H1 (cell line): Measurements from ENCODE around the gene ACSL3. TPM values are rescaled to one million over a fixed set of nuclear protein-coding genes. Genes with fewer than 3 reads are reported as not detected.

Experiments
- CTCF ChIA-PET: fragments of 300-600 bp; sonication (Branson Sonifier 250); formaldehyde crosslinking; loops from one replicate; lab custom pipeline; 2021; ENCODE audit not compliant: partially characterized antibody; lab: Charles Lee
- POLR2A ChIA-PET: fragments of 300-600 bp; sonication (Branson Sonifier 250); formaldehyde crosslinking; loops from one replicate; lab custom pipeline; 2021; ENCODE audit warnings: inconsistent platforms; ENCODE audit not compliant: partially characterized antibody; lab: Charles Lee
- DNase-seq, 2 experiments: peaks; one replicate each; pipeline versions ENCODE4 v3.0.0 to v3.0.0-alpha.2; 2010 to 2022; ENCODE audit warnings: low spot score in 2 of 2, low read depth in 1 of 2, mixed read lengths in 1 of 2
- FAIRE-seq: peaks from 2 replicates; lab custom pipeline; 2011; peaks lifted over from hg19 to GRCh38; lab: Jason Lieb, UNC
- H2AFZ ChIP-seq: 2 replicates; pipeline ENCODE4 v1.8.1; 2012; ENCODE audit warnings: low read length, inconsistent platforms
- H2AK5ac ChIP-seq: 2 replicates; pipeline ENCODE4 v1.6.1; 2013; ENCODE audit warnings: low read depth, low read length
- H2BK120ac ChIP-seq: replicated peaks from 2 replicates; pipeline ENCODE3; 2013; ENCODE audit warnings: low read depth, low read length, inconsistent platforms
- H2BK12ac ChIP-seq: 2 replicates; pipeline ENCODE4 v1.6.1; 2013; ENCODE audit warnings: low read depth, low read length
- H2BK15ac ChIP-seq: 2 replicates; pipeline ENCODE4 v1.6.1; 2013; ENCODE audit warnings: low read length
- H2BK20ac ChIP-seq: 2 replicates; pipeline ENCODE4 v1.6.1; 2013; ENCODE audit warnings: low read length
- H2BK5ac ChIP-seq: 2 replicates; pipeline ENCODE4 v1.6.1; 2013; ENCODE audit warnings: low read depth, low read length
- H3K14ac ChIP-seq: 2 replicates; pipeline ENCODE4 v1.6.1; 2013; ENCODE audit warnings: inconsistent platforms; ENCODE audit not compliant: insufficient read length
- H3K18ac ChIP-seq: 2 replicates; pipeline ENCODE4 v1.6.1; 2013; ENCODE audit warnings: low read length; ENCODE audit errors: extremely low read depth
- H3K23ac ChIP-seq: 2 replicates; pipeline ENCODE4 v1.6.1; 2013; ENCODE audit warnings: inconsistent platforms; ENCODE audit not compliant: insufficient read length
- H3K23me2 ChIP-seq: 2 replicates; pipeline ENCODE4 v1.6.1; 2013; ENCODE audit warnings: low read depth, low read length
- H3K27ac ChIP-seq: 2 replicates; pipeline ENCODE4 v1.6.1; 2011; ENCODE audit warnings: low read depth, low read length, inconsistent platforms
- H3K27me3 ChIP-seq, 4 experiments: replicated peaks in 1 of 4; 1 replicate in 1 of 4; 2 replicates in 3 of 4; pipeline versions ENCODE4 v1.6.1 to v1.8.1; 2011 to 2013; ENCODE audit warnings: low read length in 3 of 4, mild to moderate bottlenecking in 3 of 4, inconsistent platforms in 2 of 4, mixed read lengths in 2 of 4, moderate library complexity in 1 of 4; ENCODE audit not compliant: control insufficient read depth in 3 of 4, insufficient read depth in 3 of 4; ENCODE audit errors: extremely low read depth in 1 of 4
- H3K36me3 ChIP-seq, 4 experiments: 2 replicates each; pipeline versions ENCODE4 v1.6.1 to v1.8.1; 2011 to 2013; ENCODE audit warnings: mild to moderate bottlenecking in 4 of 4, low read length in 3 of 4, moderate library complexity in 2 of 4, control low read depth in 1 of 4, inconsistent platforms in 1 of 4; ENCODE audit not compliant: insufficient read depth in 4 of 4, control insufficient read depth in 2 of 4
- H3K4ac ChIP-seq: replicated peaks from 2 replicates; pipeline ENCODE3; 2013; ENCODE audit warnings: low read length, low read depth, mixed read lengths, inconsistent platforms; ENCODE audit not compliant: insufficient read length
- H3K4me1 ChIP-seq, 4 experiments: replicated peaks in 1 of 4; 1 replicate in 1 of 4; 2 replicates in 3 of 4; pipeline versions ENCODE4 v1.6.1 to v1.8.1; 2011 to 2013; ENCODE audit warnings: low read length in 3 of 4, inconsistent platforms in 2 of 4, mixed read lengths in 1 of 4; ENCODE audit not compliant: insufficient read depth in 4 of 4, control insufficient read depth in 3 of 4
- H3K4me2 ChIP-seq, 2 experiments: 2 replicates each; pipeline versions ENCODE4 v1.6.1 to v1.8.1; 2011 to 2013; ENCODE audit warnings: low read depth in 2 of 2, low read length in 2 of 2, control low read depth in 1 of 2, inconsistent platforms in 1 of 2, mild to moderate bottlenecking in 1 of 2; ENCODE audit not compliant: insufficient read depth in 1 of 2
- H3K4me3 ChIP-seq, 4 experiments: fragments of 200-600, 300-600 bp in 1 of 4; sonication (generic), shearing (Covaris generic), sonication (Bioruptor Twin) in 1 of 4; 2 replicates each; pipeline versions ENCODE4 v1.5.1 to v1.8.1; 2011 to 2016; ENCODE audit warnings: low read length in 4 of 4, low read depth in 3 of 4, control low read depth in 2 of 4, inconsistent platforms in 2 of 4, mild to moderate bottlenecking in 2 of 4, mixed read lengths in 1 of 4, moderate library complexity in 1 of 4; ENCODE audit not compliant: insufficient read depth in 2 of 4; ENCODE audit errors: extremely low read depth in 1 of 4
- H3K56ac ChIP-seq: replicated peaks from 2 replicates; pipeline ENCODE3; 2013; ENCODE audit warnings: low read depth, mild to moderate bottlenecking, mixed read lengths, low read length, inconsistent platforms; ENCODE audit not compliant: insufficient read length
- H3K79me1 ChIP-seq: 2 replicates; pipeline ENCODE4 v1.6.1; 2013; ENCODE audit warnings: low read depth, low read length, control low read depth
- H3K79me2 ChIP-seq, 2 experiments: 2 replicates each; pipeline versions ENCODE4 v1.6.1 to v1.8.1; 2012 to 2013; ENCODE audit warnings: low read length in 2 of 2, mild to moderate bottlenecking in 2 of 2, inconsistent platforms in 1 of 2; ENCODE audit not compliant: insufficient read depth in 2 of 2, control insufficient read depth in 1 of 2
- H3K9ac ChIP-seq, 4 experiments: replicated peaks in 1 of 4; 1 replicate in 1 of 4; 2 replicates in 3 of 4; pipeline versions ENCODE4 v1.6.1 to v1.8.1; 2011 to 2013; ENCODE audit warnings: low read depth in 3 of 4, low read length in 3 of 4, control low read depth in 2 of 4, mild to moderate bottlenecking in 2 of 4, moderate library complexity in 2 of 4, inconsistent platforms in 1 of 4; ENCODE audit errors: extremely low read depth in 1 of 4
- H3K9me3 ChIP-seq, 2 experiments: 2 replicates each; pipeline versions ENCODE4 v1.6.1 to v1.8.1; 2012 to 2013; ENCODE audit warnings: mild to moderate bottlenecking in 2 of 2, moderate library complexity in 2 of 2, control low read depth in 1 of 2, inconsistent platforms in 1 of 2, low read depth in 1 of 2, low read length in 1 of 2, mixed read lengths in 1 of 2; ENCODE audit not compliant: insufficient read depth in 2 of 2
- H4K20me1 ChIP-seq, 2 experiments: replicated peaks in 1 of 2; 2 replicates each; pipeline versions ENCODE3 to v1.8.1; 2011 to 2013; ENCODE audit warnings: inconsistent platforms in 2 of 2, low read length in 2 of 2, mild to moderate bottlenecking in 1 of 2; ENCODE audit not compliant: insufficient read depth in 2 of 2, control insufficient read depth in 1 of 2
- H4K5ac ChIP-seq: 2 replicates; pipeline ENCODE4 v1.6.1; 2013; ENCODE audit warnings: low read length, low read depth, mixed read lengths, inconsistent platforms; ENCODE audit not compliant: insufficient read length
- H4K8ac ChIP-seq: 2 replicates; pipeline ENCODE4 v1.8.0; 2013; ENCODE audit warnings: mild to moderate bottlenecking, moderate library complexity, low read length, inconsistent platforms; ENCODE audit not compliant: insufficient read depth; ENCODE audit errors: extremely low read depth
- H4K91ac ChIP-seq: replicated peaks from 2 replicates; pipeline ENCODE3; 2013; ENCODE audit warnings: low read length, mixed read lengths, inconsistent platforms; ENCODE audit not compliant: insufficient read length
- CHD2 ChIP-seq: IDR thresholded peaks from 2 replicates; pipeline ENCODE4 v1.6.1; 2012; ENCODE audit warnings: low read length, improper control_type of control experiment
- FOSL1 ChIP-seq: IDR thresholded peaks from 2 replicates; pipeline ENCODE4 v1.6.1; 2011; ENCODE audit warnings: mild to moderate bottlenecking, low read depth, low read length, moderate library complexity; ENCODE audit not compliant: insufficient read depth
- KDM1A ChIP-seq: fragments of 200-600, 300-600 bp; sonication (generic); IDR thresholded peaks from 2 replicates; pipeline ENCODE4 v1.7.1; 2016; ENCODE audit warnings: mild to moderate bottlenecking, low read length, borderline replicate concordance
- KDM4A ChIP-seq: IDR thresholded peaks from one replicate; pipeline ENCODE4 v1.7.1; 2012; ENCODE audit warnings: low read depth, mild to moderate bottlenecking, moderate library complexity, low read length, inconsistent platforms; ENCODE audit not compliant: severe bottlenecking
- RAD21 ChIP-seq, 2 experiments: IDR thresholded peaks in 1 of 2; conservative IDR thresholded peaks in 1 of 2; 2 replicates each; pipeline ENCODE4 v1.6.1; 2011; ENCODE audit warnings: low read depth in 2 of 2, low read length in 2 of 2, improper control_type of control experiment in 1 of 2, inconsistent platforms in 1 of 2, mild to moderate bottlenecking in 1 of 2, moderate library complexity in 1 of 2
- SIRT6 ChIP-seq: IDR thresholded peaks from one replicate; pipeline ENCODE4 v1.7.1; 2012; ENCODE audit warnings: low read length, inconsistent platforms
- TAF7 ChIP-seq: optimal IDR thresholded peaks from 2 replicates; pipeline ENCODE3; 2011; ENCODE audit warnings: low read depth, mild to moderate bottlenecking, inconsistent platforms, low read length, moderate library complexity, borderline replicate concordance
- WGBS, 2 experiments: shearing (Covaris generic) in 1 of 2; methylation state at CpG; one replicate each; pipeline versions ENCODE4 v1.1.6 to v1.1.7; 2013 to 2015; ENCODE audit warnings: low lambda C conversion rate in 2 of 2, mixed read lengths in 2 of 2, inconsistent platforms in 1 of 2, low coverage in 1 of 2, missing lambda C conversion rate in 1 of 2; ENCODE audit not compliant: insufficient replicate concordance in 2 of 2, insufficient coverage in 1 of 2, insufficient read length in 1 of 2; ENCODE audit errors: extremely low coverage in 1 of 2, missing lambda C conversion rate in 1 of 2; 5-methylcytosine and 5-hydroxymethylcytosine counted together
- polyA plus RNA-seq, 7 experiments: library from polyadenylated mRNA; depleted of rRNA in 3 of 7; stranded (reverse) in 5 of 7; unstranded in 2 of 7; fragments of >200 nt in 5 of 7; fragments of 200-250 nt in 2 of 7; gene quantifications; 1 replicate in 5 of 7; 2 replicates in 1 of 7; 4 replicates in 1 of 7; pipeline versions ENCODE4 v1.2.1 to v1.2.3, GENCODE V29; 2011 to 2013; ENCODE audit warnings: missing spikeins in 2 of 7, mixed read lengths in 2 of 7
- total RNA-seq: library from RNA; stranded (reverse); fragmentation: NEBNext Ultra II Directional; extraction: Animal tissue kit (Norgen Biotek cat#: 25700); gene quantifications from 2 replicates; pipeline ENCODE4 v1.2.1, GENCODE V29; 2021
- TF ChIP-seq, protein P1 (sequence below), 3 experiments: IDR thresholded peaks; 1 replicate in 2 of 3; 2 replicates in 1 of 3; pipeline versions ENCODE4 v1.5.1 to v1.6.1; 2011; ENCODE audit warnings: low read length in 3 of 3, mild to moderate bottlenecking in 3 of 3, inconsistent platforms in 2 of 3, low read depth in 1 of 3, moderate library complexity in 1 of 3; ENCODE audit not compliant: insufficient read depth in 1 of 3; ENCODE audit errors: control extremely low read depth in 1 of 3

Gene ACSL3
- total and polyA plus RNA-seq, 2 of the 8 experiments (the other 6 are each of a cell fraction or from before 2014, with no cell fraction given): 37.5 to 98.1 TPM

DNA sequence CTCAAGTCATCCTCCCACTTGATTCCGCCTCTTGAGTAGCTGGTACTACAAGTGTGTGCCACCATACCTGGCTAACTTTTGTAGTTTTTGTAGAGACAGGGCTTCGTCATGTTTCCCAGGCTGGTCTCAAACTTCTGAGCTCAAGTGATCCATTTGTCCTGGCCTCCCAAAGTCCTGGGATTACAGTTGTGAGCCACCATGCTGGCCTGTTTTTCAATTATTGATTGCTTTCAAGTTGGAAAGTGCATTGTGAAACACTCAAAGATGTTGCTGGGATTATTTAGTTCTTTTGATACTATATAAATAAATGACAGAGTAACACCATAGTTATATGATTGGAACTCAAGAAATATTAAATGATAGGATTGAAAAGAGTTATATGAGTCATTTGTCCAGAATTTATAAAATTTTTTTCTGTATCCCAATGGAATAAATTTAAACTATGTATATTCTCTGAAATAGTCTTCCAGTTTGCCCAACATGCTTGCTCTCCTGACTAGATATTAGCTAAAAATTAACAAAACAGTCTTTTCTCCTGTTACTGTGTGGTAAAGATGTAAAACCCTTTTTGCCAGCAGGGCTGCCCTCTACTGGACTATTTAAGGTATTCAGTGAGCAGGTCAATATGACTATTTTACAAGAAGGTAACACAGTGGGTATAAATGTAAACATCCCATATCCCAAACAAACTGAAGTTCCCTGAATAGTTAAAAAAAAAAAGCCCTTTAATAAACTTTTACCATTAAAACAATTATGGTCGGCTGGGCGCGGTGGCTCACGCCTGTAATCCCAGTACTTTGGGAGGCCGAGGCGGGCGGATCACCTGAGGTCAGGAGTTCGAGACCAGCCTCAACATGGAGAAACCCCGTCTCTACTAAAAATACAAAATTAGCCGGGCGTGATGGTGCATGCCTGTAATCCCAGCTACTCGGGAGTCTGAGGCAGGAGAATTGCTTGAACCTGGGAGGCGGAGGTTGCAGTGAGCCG, 42.7 kb downstream of the ACSL3 start:
- no peak overlapping the region for H4K8ac ChIP-seq

More for the DNA sequence above, 42.7 kb downstream of the ACSL3 start:
- H3K56ac ChIP-seq: no peak overlapping the region
- WGBS, 2 experiments: 87% methylated on average over 16 of the region's 16 CpGs; no CpG with 5 or more reads in 1 of the 2 experiments
- no peak for TF ChIP-seq TAF7
- no peak for TF ChIP-seq SIRT6
- TF ChIP-seq KDM1A: no peak
- no peak for TF ChIP-seq KDM4A
- no peak for TF ChIP-seq CHD2
- no peak for TF ChIP-seq FOSL1
- TF ChIP-seq, protein P1, sequence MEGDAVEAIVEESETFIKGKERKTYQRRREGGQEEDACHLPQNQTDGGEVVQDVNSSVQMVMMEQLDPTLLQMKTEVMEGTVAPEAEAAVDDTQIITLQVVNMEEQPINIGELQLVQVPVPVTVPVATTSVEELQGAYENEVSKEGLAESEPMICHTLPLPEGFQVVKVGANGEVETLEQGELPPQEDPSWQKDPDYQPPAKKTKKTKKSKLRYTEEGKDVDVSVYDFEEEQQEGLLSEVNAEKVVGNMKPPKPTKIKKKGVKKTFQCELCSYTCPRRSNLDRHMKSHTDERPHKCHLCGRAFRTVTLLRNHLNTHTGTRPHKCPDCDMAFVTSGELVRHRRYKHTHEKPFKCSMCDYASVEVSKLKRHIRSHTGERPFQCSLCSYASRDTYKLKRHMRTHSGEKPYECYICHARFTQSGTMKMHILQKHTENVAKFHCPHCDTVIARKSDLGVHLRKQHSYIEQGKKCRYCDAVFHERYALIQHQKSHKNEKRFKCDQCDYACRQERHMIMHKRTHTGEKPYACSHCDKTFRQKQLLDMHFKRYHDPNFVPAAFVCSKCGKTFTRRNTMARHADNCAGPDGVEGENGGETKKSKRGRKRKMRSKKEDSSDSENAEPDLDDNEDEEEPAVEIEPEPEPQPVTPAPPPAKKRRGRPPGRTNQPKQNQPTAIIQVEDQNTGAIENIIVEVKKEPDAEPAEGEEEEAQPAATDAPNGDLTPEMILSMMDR (IDR thresholded peaks at IDR 0.05; ENCODE audit: control extremely low read depth in 1 of 3, insufficient read depth in 1 of 3, low read depth in 1 of 3, low read length in 3 of 3): peak in 2 of 3 experiments; percentile 56 to 58; a peak in 2 of 4 replicates
- TF ChIP-seq RAD21 (IDR thresholded peaks at IDR 0.05 in 1 of 2, conservative IDR thresholded peaks at IDR 0.05 in 1 of 2; ENCODE audit: low read depth in 2 of 2, low read length in 2 of 2): peak; percentile 74 to 81
- TF ChIP-seq, all 59 proteins: peak for 2
- Histone ChIP-seq H4K91ac (no peak overlapping the region), H2BK120ac (no peak overlapping the region), H3K23me2 (no peaks in the 10 kb centered on the region), H3K79me1 (peaks cover 2% of the 10 kb centered on the region), H3K27ac (no peak overlapping the region), H3K9ac (no peak overlapping the region), H3K4me1 (peaks cover 2 to 22% (median 15%) of the 10 kb centered on the region in 4 experiments; a peak in 6 of 7 replicates), H3K4ac (no peak overlapping the region), H2BK12ac (no peak overlapping the region), H2AK5ac (no peak overlapping the region), H3K4me3 (no peak overlapping the region), H3K4me2 (no peak overlapping the region), H2BK5ac (no peak overlapping the region), H3K23ac (no peak overlapping the region), H3K79me2 (peaks cover 9 to 92% of the 10 kb centered on the region in 2 experiments), H3K36me3 (no peaks in the 10 kb centered on the region), H3K14ac (no peak overlapping the region), H4K5ac (no peak overlapping the region), H2AFZ (no peak overlapping the region), H3K27me3 (no peaks in the 10 kb centered on the region), H2BK15ac (no peak overlapping the region), H2BK20ac (no peak overlapping the region), H4K20me1 (peaks cover 0 to 10% of the 10 kb centered on the region in 2 experiments), H3K9me3 (no peaks in the 10 kb centered on the region), H3K18ac (no peak overlapping the region)
- POLR2A ChIA-PET: interaction anchor here (0.6 to 1.2 kb wide), 2 partner anchors 9 to 195 kb away, joined by 3 read pairs; no protein-coding TSS in a partner anchor
- FAIRE-seq (no peak), DNase-seq (no peak)
- CTCF ChIA-PET: interaction anchor here (0.7 to 6.5 kb wide), 36 partner anchors 9 to 366 kb away, joined by 3 to 79 read pairs (median 5); partner anchors contain the start of gene FARSB
